Activated B cell treated with CpG ODN at 0.5 μM for 24 hours (primary cell): ENCODE results near the gene ZIM2. TPM values are rescaled to one million over a fixed set of nuclear protein-coding genes. Genes with fewer than 3 reads are reported as not detected.

Experiments
- ATAC-seq: fragments of 200-7000 bp; cut with Tn5 transposase; one replicate; pipeline ENCODE4 v1.10.0; 2021; ENCODE audit warnings: low read depth, mild to moderate bottlenecking, moderate library complexity
- CTCF ChIA-PET: fragments of 350-600 bp; sonication (Branson Sonifier 250); formaldehyde crosslinking; loops from one replicate; lab custom pipeline; 2021; ENCODE audit warnings: antibody characterized with exemption; lab: Charles Lee
- POLR2A ChIA-PET: fragments of 350-600 bp; sonication (Branson Sonifier 250); formaldehyde crosslinking; loops from one replicate; lab custom pipeline; 2021; ENCODE audit warnings: antibody characterized with exemption; lab: Charles Lee
- DNase-seq: peaks from one replicate; pipeline ENCODE4 v3.0.0; 2022
- H3K27ac Mint-ChIP-seq: one replicate; pipeline ENCODE4 v1.8.0; 2020; ENCODE audit warnings: mixed read lengths
- H3K27me3 Mint-ChIP-seq: one replicate; pipeline ENCODE4 v1.8.0; 2021; ENCODE audit warnings: mixed read lengths
- H3K36me3 Mint-ChIP-seq: one replicate; pipeline ENCODE4 v1.8.0; 2021; ENCODE audit warnings: low read depth, mixed read lengths
- H3K4me1 Mint-ChIP-seq: one replicate; pipeline ENCODE4 v1.8.0; 2021; ENCODE audit warnings: mixed read lengths
- H3K4me3 Mint-ChIP-seq: one replicate; pipeline ENCODE4 v1.8.0; 2020; ENCODE audit warnings: mild to moderate bottlenecking, mixed read lengths
- H3K9me3 Mint-ChIP-seq: one replicate; pipeline ENCODE4 v1.8.0; 2020; ENCODE audit warnings: mixed read lengths
- intact Hi-C: fragments of 100-400 bp; cut with micrococcal nuclease; formaldehyde crosslinking; loops from one replicate; pipeline ENCODE4 v1.15.1; 2024
- total RNA-seq: library from RNA; stranded (reverse); gene quantifications from 2 replicates; pipeline ENCODE4 v1.2.3, GENCODE V29; 2022
- TF ChIP-seq, protein P1 (sequence below): fragments of 200-600 bp; IDR thresholded peaks from one replicate; pipeline ENCODE4 v1.8.0; 2022; ENCODE audit warnings: antibody characterized with exemption, mild to moderate bottlenecking

ZIM2 gene
- total RNA-seq, 1 donor from 2014 or later, result not detected

DNA sequence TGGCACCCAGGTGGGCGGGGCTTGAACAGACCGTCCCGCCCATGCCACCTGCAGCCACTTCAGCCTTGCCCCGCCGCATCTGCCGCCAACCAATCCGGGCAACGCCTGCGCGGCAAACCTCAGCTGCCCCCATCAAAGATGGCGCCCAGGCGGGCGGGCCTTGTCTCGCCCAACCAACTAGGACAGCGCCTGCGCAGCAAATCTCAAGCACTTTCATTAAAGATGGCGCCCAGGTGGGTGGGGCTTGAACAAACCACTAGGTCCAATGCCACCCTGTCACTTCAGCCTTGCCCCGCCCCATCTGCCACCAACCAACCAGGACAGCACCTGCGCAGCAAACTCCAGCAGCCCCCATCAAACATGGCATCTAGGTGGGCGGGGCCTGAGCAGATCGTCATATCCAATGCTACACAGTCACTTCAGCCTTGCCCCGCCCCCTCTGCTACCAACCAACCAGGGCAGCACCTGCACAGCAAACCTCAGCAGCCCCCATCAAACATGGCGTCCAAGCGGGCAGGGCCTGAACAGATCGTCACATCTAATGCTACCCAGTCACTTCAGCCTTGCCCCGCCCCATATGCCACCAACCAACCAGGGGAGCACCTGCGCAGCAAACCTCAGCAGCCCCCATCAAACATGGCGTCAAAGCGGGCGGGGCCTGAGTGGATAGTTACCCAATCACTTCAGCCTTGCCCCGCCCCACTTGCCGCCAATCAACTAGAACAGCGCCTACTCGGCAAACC, 1.4 kb downstream of the ZIM2 start:
- H3K36me3 Mint-ChIP-seq, result no peaks in the 10 kb centered on the region
- TF ChIP-seq, protein P1, sequence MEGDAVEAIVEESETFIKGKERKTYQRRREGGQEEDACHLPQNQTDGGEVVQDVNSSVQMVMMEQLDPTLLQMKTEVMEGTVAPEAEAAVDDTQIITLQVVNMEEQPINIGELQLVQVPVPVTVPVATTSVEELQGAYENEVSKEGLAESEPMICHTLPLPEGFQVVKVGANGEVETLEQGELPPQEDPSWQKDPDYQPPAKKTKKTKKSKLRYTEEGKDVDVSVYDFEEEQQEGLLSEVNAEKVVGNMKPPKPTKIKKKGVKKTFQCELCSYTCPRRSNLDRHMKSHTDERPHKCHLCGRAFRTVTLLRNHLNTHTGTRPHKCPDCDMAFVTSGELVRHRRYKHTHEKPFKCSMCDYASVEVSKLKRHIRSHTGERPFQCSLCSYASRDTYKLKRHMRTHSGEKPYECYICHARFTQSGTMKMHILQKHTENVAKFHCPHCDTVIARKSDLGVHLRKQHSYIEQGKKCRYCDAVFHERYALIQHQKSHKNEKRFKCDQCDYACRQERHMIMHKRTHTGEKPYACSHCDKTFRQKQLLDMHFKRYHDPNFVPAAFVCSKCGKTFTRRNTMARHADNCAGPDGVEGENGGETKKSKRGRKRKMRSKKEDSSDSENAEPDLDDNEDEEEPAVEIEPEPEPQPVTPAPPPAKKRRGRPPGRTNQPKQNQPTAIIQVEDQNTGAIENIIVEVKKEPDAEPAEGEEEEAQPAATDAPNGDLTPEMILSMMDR, result no peak
- peak overlapping the region; percentile 16 for H3K4me3 Mint-ChIP-seq
- CTCF ChIA-PET, result no interaction called here
- POLR2A ChIA-PET, result no interaction called here
- ATAC-seq (peak; percentile 54), DNase-seq (no peak)
- intact Hi-C loops, result no loop called here
- peak overlapping the region; percentile 11 for H3K27ac Mint-ChIP-seq
- peaks cover 2% of the 10 kb centered on the region for H3K27me3 Mint-ChIP-seq
- H3K4me1 Mint-ChIP-seq, result no peaks in the 10 kb centered on the region
- H3K9me3 Mint-ChIP-seq, result peaks cover 22% of the 10 kb centered on the region

DNA sequence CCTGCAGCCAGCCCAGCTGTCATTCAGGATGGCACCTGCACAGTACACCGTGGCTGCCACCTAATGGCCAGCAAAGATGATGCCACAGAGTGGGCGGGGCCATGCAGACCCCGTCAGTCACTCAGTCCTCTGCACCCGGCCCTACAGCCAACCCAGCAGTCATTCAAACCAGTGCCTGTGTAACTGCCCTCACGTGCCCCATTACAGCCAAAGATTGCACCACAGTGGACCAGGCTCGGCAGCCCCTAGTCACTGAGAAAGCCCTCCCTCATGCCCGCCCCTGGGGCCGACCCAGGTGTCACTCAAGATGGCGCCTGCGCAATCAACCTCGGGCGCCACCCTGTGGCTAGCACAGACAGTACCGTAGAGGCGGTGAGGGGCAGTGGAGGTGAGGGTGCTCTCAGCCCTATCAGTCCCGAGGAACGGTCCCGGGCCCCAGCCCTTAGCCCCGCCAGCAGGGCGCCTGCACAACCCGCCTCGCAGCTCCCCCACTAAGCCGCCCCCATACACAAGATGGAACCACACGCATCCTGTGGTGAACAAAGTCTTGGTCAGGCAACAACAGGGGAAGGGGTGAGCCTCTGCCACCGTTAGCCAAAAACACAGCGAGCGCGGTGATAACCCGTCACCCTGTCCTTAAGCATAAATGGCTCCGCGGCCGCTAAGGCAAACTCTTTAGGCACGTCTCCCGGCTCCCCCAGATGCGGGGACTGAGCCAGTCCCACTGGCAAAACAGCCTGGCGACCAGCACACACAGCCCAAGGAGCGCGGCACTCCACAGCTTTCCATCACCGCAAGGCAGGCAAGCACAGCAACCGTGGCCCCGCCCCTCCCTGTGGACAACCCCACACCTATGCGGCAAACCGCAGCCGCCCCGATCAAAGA, 2.3 kb downstream of the ZIM2 start:
- Mint-ChIP-seq H3K27me3 (peaks cover 2% of the 10 kb centered on the region), H3K27ac (no peak overlapping the region), H3K9me3 (peaks cover 22% of the 10 kb centered on the region), H3K4me3 (peak overlapping the region; percentile 16), H3K36me3 (no peaks in the 10 kb centered on the region), H3K4me1 (no peaks in the 10 kb centered on the region)
- ChIA-PET CTCF (no interaction called here), POLR2A (no interaction called here)
- TF ChIP-seq, protein P1, result no peak
- intact Hi-C loops, result no loop called here
- ATAC-seq (no peak), DNase-seq (no peak)

DNA sequence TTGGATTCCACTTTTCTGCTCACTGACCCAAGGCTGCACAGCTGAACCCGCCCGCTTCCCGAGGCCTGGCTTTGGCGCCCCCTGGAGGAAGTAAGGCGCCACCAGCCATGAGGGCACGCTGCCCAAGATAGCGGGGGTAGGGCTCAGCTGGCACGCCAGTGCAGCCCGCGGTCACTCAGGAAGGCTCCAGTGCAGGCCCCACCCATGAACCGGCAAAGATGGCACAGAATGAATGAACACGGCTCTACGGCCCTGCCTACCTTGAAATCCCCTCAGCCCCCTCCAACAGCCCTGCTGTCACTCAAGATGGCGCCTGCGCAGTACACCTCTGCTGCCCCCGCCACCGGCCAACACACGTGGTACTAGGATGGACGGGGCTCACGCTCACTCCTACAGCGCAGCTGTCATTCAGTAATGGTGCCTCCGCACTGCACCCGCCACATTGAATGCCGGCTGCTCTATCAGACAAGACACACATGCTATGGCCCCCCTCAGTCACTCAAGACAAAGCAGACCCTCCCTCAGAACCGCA, 3.0 kb downstream of the ZIM2 start:
- TF ChIP-seq, protein P1, result no peak
- Mint-ChIP-seq H3K27me3 (peaks cover 2% of the 10 kb centered on the region), H3K4me3 (no peak overlapping the region), H3K9me3 (peaks cover 22% of the 10 kb centered on the region), H3K36me3 (no peaks in the 10 kb centered on the region), H3K4me1 (no peaks in the 10 kb centered on the region), H3K27ac (no peak overlapping the region)
- DNase-seq, result no peak
- ChIA-PET CTCF (no interaction called here), POLR2A (no interaction called here)
- no peak for ATAC-seq
- intact Hi-C loops, result no loop called here

DNA sequence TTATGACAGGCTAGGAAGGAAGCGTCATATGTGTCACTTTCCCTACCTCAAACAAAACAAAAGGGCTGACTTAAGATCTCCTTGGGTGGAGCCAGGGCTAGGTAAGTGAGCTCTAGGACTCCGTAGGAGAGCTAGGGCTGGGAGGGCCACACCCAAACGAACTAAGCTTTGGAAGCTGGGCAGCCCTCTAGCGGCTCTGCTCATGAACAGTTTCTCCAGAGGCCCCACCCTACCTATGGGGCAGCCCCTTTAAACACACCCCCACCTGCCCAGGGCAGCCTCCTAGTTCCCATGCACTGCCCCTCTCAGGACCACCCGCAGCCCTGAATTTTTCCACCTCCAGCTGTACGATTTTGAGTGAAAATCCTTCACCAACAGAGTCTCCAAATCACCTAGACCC, 3.5 kb downstream of the ZIM2 start:
- peaks cover 2% of the 10 kb centered on the region for H3K27me3 Mint-ChIP-seq

More for the DNA sequence above, 3.5 kb downstream of the ZIM2 start:
- no peak for DNase-seq
- intact Hi-C loops, result no loop called here
- no peak for ATAC-seq
- H3K4me1 Mint-ChIP-seq, result no peaks in the 10 kb centered on the region
- H3K4me3 Mint-ChIP-seq, result no peak overlapping the region
- ChIA-PET POLR2A (no interaction called here), CTCF (no interaction called here)
- no peak overlapping the region for H3K27ac Mint-ChIP-seq
- peaks cover 22% of the 10 kb centered on the region for H3K9me3 Mint-ChIP-seq
- TF ChIP-seq, protein P1, result no peak
- no peaks in the 10 kb centered on the region for H3K36me3 Mint-ChIP-seq
